Stimulated activated CD4-positive, alpha-beta T cell treated with anti-CD3 and anti-CD28 coated beads, Interleukin-12 subunit alpha, Interleukin-12 subunit beta, amount 100 ng/mL, for 48 hours (primary cell): ENCODE measurements around the gene VARS1.
"Not testable (repeated sequence)": the region's sequence is repeated elsewhere in the genome, so short reads cannot be mapped to it uniquely, and the experiment has no call there.

ENCODE experiments used
- DNase-seq, 3 donors: peaks; one replicate each; pipeline ENCODE4 v3.0.0-alpha.2; 2020; ENCODE audit warnings: low read depth in 2 of 3, low spot score in 1 of 3

VARS1 gene

GRCh38 chr6:31822036-31822821 is 26.7 kb upstream of the VARS1 start:
- DNase-seq, result peak in 1 of 3 donors; percentile 49

GRCh38 chr6:31821301-31822035 is 25.9 kb upstream of the VARS1 start:
- DNase-seq, result peak; percentile 57 to 72 (median 70)

- not testable (repeated sequence) for DNase-seq
Observed at GRCh38 chr6:31820399-31820798, 24.8 kb upstream of the VARS1 start.

GRCh38 chr6:31819871-31820299 is 24.3 kb upstream of the VARS1 start:
- DNase-seq, result no peak

- not testable (repeated sequence) for DNase-seq
Observed at GRCh38 chr6:31817929-31818511, 22.5 kb upstream of the VARS1 start.

- not testable (repeated sequence) for DNase-seq
Observed at GRCh38 chr6:31817133-31817928, 21.8 kb upstream of the VARS1 start.

- DNase-seq, result peak in 2 of 3 donors; percentile 50 to 53
Observed at GRCh38 chr6:31815025-31815838, 19.7 kb upstream of the VARS1 start, which contains the start of the genes HSPA1A and HSPA1L. Gene HSPA1A, plus strand, starts transcription at chr6:31815543. Its CDS starts 214 bp downstream, at chr6:31815757. Gene HSPA1L, minus strand, starts transcription at chr6:31815283. Its CDS starts 3,311 bp downstream, at chr6:31811972.

GRCh38 chr6:31814677-31815024 is 19.1 kb upstream of the VARS1 start:
- DNase-seq, result peak in 2 of 3 donors; percentile 60 to 68

GRCh38 chr6:31813465-31813849 is 17.9 kb upstream of the VARS1 start:
- no peak for DNase-seq

GRCh38 chr6:31811645-31812044 is 16.1 kb upstream of the VARS1 start:
- DNase-seq, result no peak

GRCh38 chr6:31808599-31808998 is 13.0 kb upstream of the VARS1 start:
- not testable (repeated sequence) for DNase-seq

- DNase-seq, result peak; percentile 93 to 97 (median 97)
Observed at GRCh38 chr6:31806470-31807272, 11.1 kb upstream of the VARS1 start, which contains the start of gene LSM2. Gene LSM2, minus strand, starts transcription at chr6:31806966. Its CDS starts 209 bp downstream, at chr6:31806757.

GRCh38 chr6:31805939-31806469 is 10.5 kb upstream of the VARS1 start:
- DNase-seq, result no peak

- not testable (repeated sequence) for DNase-seq
Observed at GRCh38 chr6:31801031-31801927, 5.7 kb upstream of the VARS1 start.

GRCh38 chr6:31799781-31800180 is 4.2 kb upstream of the VARS1 start:
- no peak for DNase-seq

GRCh38 chr6:31797588-31797987 is 2.0 kb upstream of the VARS1 start:
- no peak for DNase-seq

GRCh38 chr6:31796993-31797385 is 1.4 kb upstream of the VARS1 start:
- no peak for DNase-seq
